Stimulated activated CD8-positive, alpha-beta memory T cell treated with anti-CD3 and anti-CD28 coated beads, Interleukin-12 subunit alpha, Interleukin-12 subunit beta, amount 100 ng/mL, for 24 hours (primary cell): ENCODE data around the gene AP5Z1.

Experiments used
- DNase-seq: peaks from one replicate; pipeline ENCODE4 v3.0.0-alpha.2; 2020; ENCODE audit errors: extremely low read depth

Gene AP5Z1

DNA sequence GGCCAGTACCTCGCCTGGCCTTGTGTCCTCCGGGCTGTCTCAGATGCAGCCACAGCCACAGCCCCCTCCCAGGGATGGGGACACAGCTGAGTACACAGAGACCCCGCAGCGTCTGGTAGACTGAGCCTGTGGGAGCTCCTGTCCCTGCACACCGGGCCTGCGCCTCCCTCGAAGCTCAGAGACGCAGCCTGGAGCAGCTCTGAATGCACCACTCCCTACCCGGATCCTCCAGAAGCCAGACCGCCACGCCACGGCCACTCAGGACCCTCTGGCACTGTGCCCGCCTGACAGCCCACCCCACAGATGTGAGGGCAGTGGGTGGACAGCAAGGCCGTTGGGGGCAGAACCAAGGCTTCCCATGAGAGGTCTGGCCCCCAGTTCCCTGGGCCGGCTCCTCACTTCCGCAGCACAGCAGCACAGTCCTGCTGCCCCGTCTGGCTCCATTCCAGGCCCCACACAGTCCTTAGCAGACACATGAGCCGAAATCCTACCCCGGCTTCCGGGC, 45.6 kb downstream of the AP5Z1 start:
- DNase-seq = no peak

DNA sequence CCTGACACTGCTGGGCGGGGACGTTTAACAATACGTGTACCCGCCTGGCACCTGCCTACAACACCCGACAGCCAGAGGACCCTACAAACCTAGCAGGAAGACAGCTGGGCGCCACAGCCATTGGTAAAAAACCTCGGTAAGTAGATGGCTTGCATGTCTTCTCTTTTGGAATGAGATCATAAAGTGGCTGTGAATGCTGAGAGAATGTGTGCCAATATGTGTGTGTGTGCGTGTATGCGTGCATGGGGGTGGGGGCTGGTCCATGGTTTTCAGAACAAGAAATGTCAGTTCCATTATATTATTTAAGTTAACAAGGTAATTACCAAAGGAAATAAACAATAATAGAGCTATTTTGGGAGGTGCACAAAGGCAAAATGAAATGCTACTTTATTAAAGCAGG, 47.3 kb downstream of the AP5Z1 start:
- no peak for DNase-seq

DNA sequence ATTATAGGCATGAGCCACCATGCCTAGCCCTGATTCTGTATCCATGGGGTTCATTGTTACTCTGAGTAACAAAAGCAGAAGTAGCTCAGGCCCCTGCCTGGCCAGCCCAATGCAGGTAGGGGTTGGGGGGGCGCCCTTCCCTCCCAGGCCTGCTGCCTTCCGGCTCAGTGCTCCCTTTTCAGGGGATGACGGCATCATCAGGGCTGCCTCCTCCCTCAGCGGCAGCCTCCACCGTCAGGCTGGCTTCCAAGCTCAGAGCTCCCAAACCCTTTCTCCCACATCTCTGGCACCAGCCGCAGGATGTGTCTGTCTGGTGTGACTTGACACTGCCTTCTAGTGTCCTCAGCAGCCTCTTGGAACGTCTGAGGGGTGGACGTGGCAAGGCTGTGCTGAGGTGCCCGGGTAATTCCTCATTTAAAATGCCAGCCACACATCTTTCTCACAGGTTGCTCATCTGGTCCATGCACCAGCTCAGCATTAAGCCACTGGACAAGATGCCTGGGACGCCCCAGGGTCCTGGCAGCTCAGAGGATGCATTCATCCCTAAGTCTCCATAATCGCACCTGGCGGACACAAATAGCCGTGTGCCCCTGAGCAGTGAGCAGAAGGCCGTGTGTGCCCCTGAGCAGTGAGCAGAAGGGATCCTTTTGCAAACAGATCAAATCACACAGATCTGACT, 48.2 kb downstream of the AP5Z1 start:
- no peak for DNase-seq

DNA sequence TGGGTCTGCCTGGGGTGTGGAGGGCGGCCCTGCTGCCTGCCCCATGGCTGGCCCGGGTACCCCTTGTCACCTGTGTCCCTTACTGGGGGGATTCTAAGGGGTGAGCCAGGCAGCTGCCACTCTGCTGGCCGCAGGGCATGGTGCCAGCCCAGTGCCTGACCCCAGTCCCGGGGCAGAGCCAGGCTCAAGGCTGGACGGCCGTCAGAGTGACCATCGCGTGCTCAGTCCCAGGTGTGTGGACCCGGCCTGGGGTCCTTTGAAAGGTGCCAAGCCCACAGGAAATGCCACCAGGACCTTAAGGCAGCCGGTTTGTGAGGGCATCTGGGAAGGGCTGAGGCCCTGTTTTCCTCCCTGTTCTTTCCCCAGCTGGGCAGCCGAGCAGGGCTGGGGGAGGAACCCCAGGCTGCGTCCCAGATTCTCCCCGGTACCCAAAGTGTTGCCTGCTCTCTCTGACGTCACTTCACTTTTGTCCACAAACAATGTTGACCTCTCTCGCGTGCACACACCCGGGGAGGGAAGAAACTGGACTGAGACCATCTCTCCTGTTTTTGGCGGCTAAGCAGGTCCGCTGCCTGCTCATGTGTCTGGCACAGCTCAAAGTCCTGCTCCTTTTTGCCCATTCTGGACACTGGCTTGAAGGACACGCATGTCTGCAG, 48.8 kb downstream of the AP5Z1 start:
- DNase-seq = no peak

DNA sequence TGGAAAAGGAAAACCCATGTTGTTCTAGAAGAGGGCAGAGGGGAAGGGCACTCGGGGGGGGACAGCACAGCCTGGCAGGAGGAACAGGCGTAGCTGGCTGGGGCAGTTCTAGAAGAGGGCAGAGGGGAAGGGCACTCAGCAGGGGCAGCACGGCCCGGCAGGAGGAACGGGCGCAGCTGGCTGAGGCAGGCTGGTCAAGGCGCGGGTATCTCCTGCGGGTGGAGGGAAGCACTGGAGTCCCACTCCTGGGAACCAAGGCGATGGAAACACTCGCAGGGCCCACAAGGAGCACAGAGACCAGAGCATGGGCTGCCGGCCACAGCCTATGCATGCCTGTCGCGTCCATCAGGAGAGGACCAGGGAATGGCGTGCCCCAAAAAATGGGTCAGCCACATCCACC, 49.7 kb downstream of the AP5Z1 start:
- DNase-seq = no peak

DNA sequence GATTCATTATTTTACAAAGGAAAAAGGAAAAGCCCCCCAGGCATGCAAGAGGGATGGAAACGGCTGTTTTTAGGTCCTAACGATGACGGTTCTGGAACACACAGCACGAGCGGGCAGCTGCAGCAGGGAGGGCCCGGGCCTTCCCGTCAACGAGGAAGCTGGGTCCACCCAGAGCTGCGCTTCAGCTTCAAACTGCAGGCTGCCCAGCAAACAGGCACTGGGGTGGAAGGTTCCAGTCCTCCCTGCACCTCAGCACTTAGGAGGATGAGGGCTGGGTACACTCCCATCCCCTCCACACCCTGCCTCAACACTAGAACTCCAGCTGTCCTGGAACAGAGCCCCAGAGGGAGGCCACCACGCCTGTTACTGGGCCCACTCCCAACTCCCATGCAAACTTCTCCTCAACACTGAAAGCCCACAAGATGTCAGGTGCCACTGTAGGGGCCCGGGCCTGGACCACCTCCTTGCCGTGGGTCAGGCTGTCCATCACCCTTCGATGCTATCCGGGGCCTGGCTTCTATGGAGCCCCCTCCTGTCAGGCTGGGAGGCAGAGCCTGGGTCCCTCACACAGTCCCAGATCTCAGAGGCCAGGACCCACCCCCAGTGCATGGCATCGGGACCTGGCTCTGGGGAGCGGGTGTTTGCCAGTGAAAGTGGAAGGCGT, 53.4 kb downstream of the AP5Z1 start:
- DNase-seq = no peak

DNA sequence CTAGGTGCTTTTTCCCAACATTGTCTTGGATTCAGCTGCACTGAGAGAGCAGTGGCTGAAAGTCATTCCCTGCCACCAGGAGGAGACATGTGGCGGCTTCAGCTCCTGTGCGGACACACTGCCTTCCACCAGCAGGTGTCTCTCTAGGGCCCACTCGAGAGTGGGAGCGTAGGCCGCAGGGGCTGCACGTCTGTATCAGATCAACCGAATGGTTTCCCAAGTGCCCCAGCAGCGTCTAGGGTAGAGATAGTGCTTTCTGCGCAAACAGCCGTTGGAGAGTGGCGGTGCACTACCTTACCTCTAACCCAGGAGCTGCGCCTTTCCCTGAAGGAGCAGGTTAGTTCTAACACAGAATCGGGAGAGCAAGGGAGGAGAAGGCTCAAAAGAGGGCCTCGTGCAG, 54.8 kb downstream of the AP5Z1 start:
- DNase-seq = peak; percentile 17

DNA sequence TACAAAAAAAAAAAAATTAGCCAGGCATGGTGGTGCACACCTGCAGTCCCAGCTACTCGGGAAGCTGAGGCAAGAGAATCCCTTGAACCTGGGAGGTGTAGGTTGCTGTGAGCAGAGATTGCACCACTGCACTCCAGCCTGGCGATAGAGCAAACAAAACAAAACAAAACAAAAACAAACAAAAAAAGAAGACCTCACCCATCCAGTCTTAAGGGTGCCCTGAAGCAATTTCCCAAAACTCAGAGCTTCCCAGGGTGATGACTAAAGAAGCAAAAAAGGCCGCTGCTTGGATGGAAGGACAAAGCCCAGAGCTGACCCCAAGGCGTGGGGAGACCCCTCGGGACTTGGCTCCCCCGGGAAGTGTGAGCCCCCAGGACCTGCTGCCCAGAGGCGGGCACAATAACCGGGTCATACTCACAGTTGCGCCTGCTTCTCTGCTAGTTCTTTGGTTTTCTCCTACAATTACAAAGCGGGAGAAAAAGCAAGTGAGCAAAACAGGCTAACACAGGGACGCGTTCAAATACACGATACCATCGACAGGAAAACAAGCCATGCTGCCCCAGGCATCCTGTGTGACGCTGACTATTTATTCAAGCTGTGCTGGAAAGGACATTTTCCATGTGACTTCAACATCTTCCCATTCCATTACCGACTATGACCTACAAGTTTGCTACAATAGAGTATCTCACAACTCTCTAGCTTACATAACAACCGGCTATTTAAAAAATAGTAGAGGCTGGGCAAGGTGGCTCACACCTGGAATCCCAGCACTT, 56.5 kb downstream of the AP5Z1 start:
- DNase-seq = no peak

DNA sequence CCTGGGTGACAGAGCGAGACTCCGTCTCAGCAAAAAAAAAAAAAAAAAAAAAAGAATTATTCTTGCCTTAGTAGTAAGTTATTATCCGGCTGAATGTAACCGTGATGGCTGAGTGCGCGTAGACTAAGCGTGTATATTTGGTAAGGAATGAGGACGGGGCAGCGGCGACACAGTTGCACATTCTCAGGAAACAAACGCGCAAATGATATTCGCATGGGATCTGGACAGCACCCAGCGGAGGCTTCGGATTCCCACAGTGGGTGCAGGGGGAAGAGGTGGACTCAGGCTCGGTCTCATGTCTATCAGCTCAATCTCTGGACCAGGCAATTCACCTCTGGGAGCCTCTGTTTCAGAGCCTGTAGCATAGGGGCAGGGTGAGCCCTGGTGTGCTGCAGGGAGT, 57.3 kb downstream of the AP5Z1 start:
- DNase-seq = no peak

DNA sequence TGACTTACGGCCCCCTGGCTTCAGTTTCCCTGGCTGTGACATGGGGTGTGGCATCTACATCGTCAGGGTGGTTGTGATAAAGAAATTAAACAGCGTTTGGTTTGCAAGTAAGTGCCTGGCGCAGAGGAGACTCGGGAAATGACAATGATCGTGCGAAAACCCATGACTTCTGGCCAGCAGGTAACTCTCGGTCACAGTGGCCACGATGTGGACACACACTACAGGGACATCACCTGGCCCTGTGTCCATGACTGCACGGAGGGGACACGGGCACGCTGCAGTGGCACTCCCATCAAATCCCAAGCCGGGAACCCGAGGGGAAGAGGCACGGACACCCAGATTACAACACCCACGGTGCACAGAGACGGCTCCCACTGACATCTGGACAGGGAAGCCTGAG, 57.8 kb downstream of the AP5Z1 start:
- no peak for DNase-seq

DNA sequence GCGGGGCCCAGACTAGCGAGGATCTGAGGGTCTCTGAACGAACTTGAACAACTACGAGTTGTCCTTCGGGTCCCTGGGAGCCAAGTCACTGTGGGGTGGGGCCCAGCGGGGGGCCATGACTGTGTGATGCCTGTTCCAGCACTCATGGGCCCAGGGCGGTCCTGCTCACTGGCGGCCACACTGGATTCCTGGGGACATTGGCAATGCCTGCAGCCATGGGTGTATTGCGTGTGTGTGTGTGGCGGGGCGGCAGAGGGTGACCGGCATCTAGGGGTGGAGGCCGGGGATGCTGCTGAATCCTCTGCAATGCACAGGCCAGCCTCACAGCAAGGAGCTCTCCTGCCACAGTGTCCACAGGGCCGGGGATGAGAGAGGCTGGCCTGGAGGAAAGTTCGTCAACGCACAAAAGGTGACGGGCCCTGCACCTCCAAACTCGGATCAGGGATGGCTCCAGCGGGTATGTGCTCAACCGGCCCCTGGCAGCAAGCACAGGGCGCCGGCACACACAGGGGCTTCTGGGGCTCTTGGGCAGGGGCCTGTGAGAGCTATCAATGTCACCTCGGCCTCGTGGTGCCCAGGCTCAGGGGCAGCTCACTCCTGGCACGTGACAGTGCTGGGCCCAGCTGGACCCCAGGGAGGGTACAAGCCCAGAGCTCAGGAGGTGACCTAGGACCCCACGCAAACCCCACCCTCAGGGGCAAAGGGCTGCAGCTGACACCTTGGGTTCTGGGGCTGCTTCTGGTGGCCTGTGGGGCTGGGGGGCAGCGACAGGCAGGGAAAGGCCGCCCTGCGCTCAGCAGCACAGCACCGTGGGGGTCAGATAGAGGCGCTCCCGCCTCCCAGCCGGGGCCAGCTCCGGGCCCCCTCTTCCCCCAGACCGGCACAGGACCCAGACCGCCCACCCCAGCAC, 58.5 kb downstream of the AP5Z1 start:
- no peak for DNase-seq

DNA sequence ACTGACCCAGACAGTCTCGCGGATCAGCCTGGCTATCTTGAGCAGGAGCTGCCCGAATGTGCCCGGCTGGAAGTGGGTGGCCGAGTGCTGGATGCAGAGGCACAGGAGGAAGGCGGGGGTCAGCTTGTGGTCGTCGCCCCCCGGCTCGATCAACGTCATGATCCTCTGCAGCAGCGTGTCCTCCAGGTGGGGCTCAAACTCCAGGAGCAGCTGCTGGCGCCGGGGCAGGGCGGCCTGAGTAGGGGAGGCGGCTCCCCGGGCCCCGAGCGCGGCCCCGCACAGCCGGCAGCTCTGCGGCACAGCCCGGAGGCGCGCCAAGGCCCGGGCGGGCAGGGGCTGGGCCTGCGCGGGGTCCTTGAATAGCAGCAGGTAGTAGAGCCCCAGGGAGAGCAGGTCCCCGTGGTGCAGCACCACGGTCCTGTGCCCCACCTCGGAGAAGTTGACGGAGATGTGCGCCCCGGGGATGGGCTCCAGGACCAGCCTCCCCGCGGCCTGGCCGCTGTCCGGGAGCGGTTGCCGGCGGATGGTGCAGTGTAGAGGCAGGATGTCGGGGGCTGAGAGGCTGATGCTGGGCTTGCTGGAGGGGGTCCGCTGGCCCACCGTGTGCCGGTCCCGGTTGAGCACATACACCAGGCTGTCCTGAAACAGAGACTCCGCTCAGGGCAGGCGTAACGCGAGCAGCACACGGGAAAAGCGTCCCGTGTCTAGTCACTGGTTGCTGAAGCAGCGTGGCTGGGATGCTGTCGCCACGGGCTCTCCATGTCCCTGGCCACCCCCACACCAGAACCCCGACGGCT, 59.4 kb downstream of the AP5Z1 start:
- no peak for DNase-seq

DNA sequence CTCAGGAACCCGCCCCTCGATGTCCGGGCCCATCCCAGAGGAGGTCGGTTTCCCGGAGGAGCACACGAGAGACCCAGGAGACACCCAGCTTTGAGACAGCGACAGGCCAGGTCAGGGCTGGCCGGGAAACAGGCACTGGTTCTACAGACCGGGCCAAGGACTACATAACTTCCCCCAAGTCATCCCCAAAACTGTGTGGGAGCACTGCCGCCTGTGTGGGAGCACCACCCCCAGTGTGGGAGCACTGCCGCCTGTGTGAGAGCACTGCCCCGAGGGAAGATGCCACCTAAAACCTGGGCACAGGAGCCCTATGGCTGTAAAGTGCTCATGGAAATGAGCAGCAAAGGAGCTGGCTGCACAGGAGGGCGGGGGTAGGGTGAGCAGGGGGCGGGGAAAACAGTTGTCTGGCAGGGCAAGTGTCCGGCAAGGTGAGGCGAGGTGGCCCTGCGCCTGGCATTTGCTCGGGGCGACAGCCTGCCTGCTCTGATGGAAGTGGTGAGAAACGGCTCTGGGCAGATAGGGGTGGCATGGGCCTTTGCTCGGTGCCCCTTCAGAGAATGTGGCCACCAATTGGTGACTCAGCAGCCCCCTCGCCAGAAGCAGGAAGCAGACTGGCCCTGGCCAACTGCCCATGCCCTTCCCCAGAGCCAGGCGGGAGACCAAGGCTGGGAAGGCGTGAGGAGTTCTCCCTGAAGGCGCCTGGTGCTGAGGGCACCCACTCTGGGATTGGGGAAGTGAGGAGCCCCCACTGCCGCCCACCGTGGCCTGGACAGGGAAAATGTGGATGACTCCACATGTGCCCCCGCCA, 60.2 kb downstream of the AP5Z1 start:
- no peak for DNase-seq

DNA sequence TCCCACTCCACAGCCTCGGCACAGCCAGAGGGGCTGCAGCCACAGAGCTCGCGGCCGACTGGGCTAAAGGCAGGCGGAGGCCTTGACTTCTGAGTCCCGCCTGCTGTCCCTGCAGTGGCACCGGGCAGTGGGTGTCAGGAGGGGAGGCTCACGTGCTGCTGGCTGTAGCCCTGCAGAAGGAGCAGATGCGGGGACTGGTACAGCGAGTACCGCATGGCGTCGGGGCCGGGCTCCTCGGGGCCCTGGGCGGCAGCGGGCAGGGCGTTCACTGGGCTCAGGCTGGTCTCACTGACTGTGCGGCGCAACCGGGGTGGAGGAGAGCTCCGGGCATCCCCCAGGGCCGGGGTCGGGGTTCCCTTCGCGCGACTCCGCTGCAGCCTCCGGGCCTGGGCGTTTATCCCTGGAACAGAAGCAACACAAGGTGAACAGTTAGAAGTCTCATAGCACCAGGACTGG, 60.8 kb downstream of the AP5Z1 start:
- no peak for DNase-seq

DNA sequence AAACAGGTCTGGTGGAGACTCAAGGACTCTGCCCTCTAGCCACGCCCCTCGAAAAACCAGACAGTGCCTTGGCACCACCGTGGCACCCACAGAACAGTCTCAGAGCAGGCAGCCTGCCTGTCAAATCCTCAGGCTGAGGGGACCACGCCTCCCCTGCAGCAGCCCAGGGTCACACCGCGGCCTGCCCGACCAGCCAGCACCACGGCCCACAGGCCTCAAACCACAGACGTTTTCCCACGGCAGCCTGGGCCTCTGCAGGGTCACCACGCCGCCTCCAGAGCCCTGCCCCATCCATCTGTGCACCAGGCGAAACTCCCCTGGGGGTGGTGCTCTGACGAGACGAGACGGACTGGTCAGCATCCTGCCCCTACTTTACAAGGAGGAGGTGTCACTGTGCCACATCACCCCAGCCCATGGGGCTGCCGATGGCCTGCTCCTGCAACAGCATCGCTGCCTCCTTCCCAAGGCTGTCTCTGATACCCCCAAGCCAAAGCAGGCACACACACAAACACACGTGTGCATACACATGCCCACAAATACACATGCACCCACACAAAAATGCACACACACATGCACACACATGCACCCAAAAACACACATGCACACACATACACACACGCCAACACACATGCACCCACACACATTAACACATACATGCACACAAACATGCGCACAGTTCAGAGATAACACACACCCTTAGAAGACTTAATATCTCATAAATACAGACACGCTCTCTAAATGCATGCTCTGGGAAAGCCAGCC, 61.8 kb downstream of the AP5Z1 start:
- DNase-seq = no peak

DNA sequence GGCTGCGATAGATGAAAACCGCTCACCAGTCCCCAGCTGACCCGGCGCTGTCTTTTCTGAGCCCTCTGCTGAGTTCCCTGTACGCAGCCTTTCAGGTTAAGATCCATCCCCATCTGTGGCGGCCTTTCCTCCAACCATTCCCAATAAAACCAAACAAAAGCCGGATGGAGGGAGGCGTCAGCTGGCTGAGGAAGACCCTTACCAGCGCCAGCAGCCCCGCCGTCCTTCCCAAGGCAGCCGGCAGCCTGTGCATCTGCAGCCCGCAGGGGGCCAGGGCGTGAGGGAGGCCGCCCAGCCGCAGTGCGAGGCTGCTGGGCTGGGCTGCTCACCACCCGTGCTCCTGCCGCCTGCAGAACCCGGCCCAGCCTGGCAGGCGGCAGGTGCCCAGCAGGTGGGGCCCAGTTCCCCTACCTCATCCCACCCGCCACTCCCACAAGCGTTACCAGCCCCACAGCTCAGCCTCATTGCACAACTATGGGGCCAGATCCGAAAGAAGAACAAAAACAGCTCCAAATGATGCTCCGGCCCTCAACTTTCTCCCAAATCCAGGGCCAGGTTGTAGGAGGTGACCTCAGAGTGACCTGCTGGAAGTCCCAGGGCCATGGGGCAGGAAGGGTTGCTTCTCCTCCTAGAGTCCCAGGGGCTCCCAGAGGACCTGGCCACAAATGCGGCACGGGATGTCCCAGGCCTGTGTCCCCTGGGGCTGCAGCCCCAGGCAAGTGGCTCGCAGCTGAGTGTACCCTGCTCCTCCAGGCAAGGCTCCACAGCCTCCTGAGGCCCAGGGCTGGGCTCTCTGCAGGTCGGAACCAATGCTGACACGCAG, 62.6 kb downstream of the AP5Z1 start:
- no peak for DNase-seq

DNA sequence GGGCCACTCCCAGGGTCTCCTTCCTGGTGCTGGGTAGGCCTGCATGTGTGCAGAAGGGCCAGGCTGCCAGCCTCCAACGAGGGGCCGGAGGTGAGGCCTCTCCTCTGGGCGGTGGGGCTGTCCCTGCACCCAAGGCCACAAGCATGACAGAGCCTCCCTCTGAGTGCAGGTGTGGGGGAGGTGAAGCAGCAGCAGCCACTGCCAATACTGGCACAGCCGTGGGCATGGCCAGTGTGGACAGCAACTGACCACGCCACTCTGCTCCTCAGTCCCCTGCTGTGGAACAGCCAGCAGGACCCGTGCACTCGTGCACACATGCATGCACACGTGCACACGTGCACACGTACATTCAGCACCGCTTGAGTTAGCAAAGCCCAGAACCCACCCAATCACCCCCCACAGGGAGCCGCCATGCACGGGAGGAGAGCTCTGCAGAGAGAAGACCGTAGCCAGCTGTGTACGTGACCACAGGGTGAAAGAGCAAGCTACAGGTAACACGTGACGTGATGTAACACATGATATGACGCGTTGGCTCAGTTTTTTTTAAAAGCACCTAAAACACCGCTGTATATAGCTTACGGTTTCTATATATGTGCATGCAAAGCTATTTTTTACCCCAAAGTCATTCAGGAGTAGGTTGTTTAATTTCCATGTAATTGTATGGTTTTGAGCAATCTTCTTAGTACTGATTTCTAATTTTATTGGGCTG, 63.4 kb downstream of the AP5Z1 start:
- DNase-seq = no peak
